ENCODE measurements around the gene FUT8. TPM values are rescaled to one million over a fixed set of nuclear protein-coding genes. Genes with fewer than 3 reads are reported as not detected.
"Not testable (repeated sequence)": the region's sequence is repeated elsewhere in the genome, so short reads cannot be mapped to it uniquely, and the experiment has no call there.

FUT8 gene
- total RNA-seq, 1 donor from 2014 or later: 26.1 TPM

DNA sequence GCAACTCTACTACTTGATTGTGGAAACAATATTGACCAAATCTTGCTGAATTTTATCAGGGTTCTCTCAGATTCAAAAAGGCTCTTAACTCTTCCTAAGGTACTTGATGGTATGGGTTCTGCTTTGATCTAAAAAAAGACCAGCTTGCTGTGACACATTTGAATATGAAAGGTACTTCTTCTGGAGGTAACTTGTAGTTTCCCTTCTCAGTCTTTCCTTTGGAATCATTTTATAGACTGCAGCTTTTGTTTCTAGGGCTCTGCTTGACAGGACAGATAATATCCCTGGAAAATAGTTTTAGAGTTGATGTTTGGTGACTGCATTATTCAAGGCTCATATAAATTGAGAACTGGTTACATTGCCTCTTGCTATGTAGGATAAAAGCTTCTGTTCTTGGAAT lies 251.9 kb downstream of the FUT8 start:
- H3K9me3 ChIP-seq (ENCODE audit: control insufficient read depth in 3 of 3, low read length in 3 of 3): no peaks in the 10 kb centered on the region
- no peaks in the 10 kb centered on the region for H3K4me1 ChIP-seq (ENCODE audit: control insufficient read depth in 3 of 3, insufficient read depth in 3 of 3, low read length in 3 of 3)
- H3K27ac ChIP-seq (ENCODE audit: low read depth, low read length): no peak overlapping the region
- H3K27me3 ChIP-seq (ENCODE audit: control insufficient read depth in 3 of 3, insufficient read depth in 3 of 3, low read length in 3 of 3): no peaks in the 10 kb centered on the region
- no peak overlapping the region for H3K9ac ChIP-seq (ENCODE audit: low read depth in 1 of 3, low read length in 3 of 3)
- H3K36me3 ChIP-seq (ENCODE audit: control insufficient read depth in 3 of 3, insufficient read depth in 3 of 3, low read length in 3 of 3): peaks cover 0 to 4% (median 3%) of the 10 kb centered on the region in 3 donors
- H3K4me3 ChIP-seq (ENCODE audit: low read length in 3 of 3): no peak overlapping the region

DNA sequence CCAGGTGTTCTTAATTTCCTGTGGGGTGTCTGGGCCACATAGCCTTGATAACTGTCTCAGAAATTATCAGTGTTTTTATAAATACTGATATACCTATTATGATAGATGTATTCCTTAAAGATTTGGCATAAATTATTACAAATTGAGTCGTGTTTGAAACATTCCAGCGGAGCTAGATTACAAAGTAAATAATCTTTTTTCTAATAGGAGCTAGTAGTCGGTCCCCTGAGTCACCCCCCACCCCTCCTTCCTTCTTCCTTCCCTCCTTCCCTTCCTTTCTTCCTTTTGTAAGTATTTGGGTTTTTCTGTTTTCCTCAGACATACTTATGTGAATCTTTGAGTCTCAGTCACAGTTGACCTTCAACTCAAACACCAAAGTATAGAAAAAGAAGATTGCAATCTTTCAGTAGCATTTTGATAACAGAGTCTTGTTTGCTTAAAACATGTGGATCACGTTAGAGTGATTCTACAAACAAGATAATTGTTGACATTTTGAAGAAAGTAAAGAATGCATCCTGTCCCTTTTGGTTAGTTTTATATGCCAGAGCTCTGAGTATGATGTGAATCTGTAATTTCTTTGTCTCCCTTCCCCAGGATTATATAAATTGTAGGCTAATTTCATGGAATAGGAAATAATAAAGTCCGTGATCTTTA lies 264.0 kb downstream of the FUT8 start:
- Histone ChIP-seq H3K4me3 (ENCODE audit: low read length in 3 of 3) (no peak overlapping the region), H3K4me1 (ENCODE audit: control insufficient read depth in 3 of 3, insufficient read depth in 3 of 3, low read length in 3 of 3) (no peaks in the 10 kb centered on the region), H3K36me3 (ENCODE audit: control insufficient read depth in 3 of 3, insufficient read depth in 3 of 3, low read length in 3 of 3) (no peaks in the 10 kb centered on the region), H3K27me3 (ENCODE audit: control insufficient read depth in 3 of 3, insufficient read depth in 3 of 3, low read length in 3 of 3) (no peaks in the 10 kb centered on the region), H3K9me3 (ENCODE audit: control insufficient read depth in 3 of 3, low read length in 3 of 3) (no peaks in the 10 kb centered on the region), H3K9ac (ENCODE audit: low read depth in 1 of 3, low read length in 3 of 3) (no peak overlapping the region), H3K27ac (ENCODE audit: low read depth, low read length) (no peak overlapping the region)

DNA sequence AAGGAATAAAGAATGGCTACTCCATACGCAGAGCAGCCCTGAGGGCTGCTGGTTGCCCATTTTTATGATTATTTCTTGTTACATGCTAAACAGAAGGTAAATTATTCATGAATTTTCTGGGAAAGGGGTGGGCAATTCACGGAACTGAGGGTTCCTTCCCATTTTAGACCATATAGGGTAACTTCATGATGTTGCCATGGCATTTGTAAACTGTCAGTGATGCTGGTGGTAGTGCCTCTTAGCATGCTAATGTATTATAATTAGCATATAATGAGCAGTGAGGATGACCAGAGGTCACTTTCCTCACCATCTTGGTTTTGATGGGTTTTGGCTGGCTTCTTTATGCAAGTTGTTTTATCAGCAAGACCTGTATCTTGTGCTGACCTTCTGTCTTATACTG lies 273.0 kb downstream of the FUT8 start:
- Histone ChIP-seq H3K4me3 (ENCODE audit: low read length in 3 of 3) (no peak overlapping the region), H3K27ac (ENCODE audit: low read depth, low read length) (no peak overlapping the region), H3K9ac (ENCODE audit: low read depth in 1 of 3, low read length in 3 of 3) (no peak overlapping the region), H3K9me3 (ENCODE audit: control insufficient read depth in 3 of 3, low read length in 3 of 3) (no peaks in the 10 kb centered on the region), H3K36me3 (ENCODE audit: control insufficient read depth in 3 of 3, insufficient read depth in 3 of 3, low read length in 3 of 3) (no peaks in the 10 kb centered on the region), H3K4me1 (ENCODE audit: control insufficient read depth in 3 of 3, insufficient read depth in 3 of 3, low read length in 3 of 3) (no peaks in the 10 kb centered on the region), H3K27me3 (ENCODE audit: control insufficient read depth in 3 of 3, insufficient read depth in 3 of 3, low read length in 3 of 3) (no peaks in the 10 kb centered on the region)

DNA sequence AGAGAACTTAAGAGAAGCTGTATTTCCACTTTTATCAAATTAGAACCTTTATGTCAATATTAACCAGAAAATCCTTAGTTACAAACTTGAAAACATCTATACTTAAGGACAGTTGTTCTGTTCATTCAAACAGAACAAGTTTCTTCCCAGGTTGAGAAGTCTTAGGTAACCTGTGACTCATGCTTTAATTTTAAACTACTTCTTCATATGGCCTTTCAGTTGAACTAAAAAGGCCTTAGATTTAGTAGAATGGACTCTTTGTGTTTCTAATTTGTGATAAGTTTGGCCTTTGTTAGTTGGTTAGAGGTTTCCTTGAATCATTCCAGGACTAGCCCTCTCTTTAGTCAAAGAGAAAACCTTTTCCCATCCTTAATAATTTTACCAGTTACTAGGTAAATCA lies 274.2 kb downstream of the FUT8 start:
- no peak overlapping the region for H3K27ac ChIP-seq (ENCODE audit: low read depth, low read length)
- H3K36me3 ChIP-seq (ENCODE audit: control insufficient read depth in 3 of 3, insufficient read depth in 3 of 3, low read length in 3 of 3): no peaks in the 10 kb centered on the region
- H3K9ac ChIP-seq (ENCODE audit: low read depth in 1 of 3, low read length in 3 of 3): no peak overlapping the region
- H3K4me3 ChIP-seq (ENCODE audit: low read length in 3 of 3): no peak overlapping the region
- no peaks in the 10 kb centered on the region for H3K9me3 ChIP-seq (ENCODE audit: control insufficient read depth in 3 of 3, low read length in 3 of 3)
- H3K27me3 ChIP-seq (ENCODE audit: control insufficient read depth in 3 of 3, insufficient read depth in 3 of 3, low read length in 3 of 3): no peaks in the 10 kb centered on the region
- H3K4me1 ChIP-seq (ENCODE audit: control insufficient read depth in 3 of 3, insufficient read depth in 3 of 3, low read length in 3 of 3): no peaks in the 10 kb centered on the region

DNA sequence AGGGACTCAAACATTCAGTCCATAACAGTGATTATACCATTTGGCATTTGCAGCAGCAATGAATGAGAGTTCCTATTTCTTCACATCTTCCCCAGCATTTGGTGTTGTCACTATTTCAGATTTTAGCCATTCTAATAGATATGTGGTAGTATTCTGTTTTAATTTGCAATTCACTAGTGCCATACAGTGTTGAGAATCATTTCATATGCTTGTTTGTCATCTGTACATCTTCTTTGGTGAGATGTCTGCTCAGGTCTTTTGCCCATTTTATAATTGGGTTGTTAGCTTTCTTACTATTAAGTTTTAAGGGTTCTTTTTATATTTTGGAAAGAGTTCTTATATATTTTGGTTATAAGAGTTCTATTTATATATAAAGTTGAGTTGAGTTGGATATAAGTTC lies 276.5 kb downstream of the FUT8 start:
- Histone ChIP-seq H3K27me3 (ENCODE audit: control insufficient read depth in 3 of 3, insufficient read depth in 3 of 3, low read length in 3 of 3) (no peaks in the 10 kb centered on the region), H3K4me3 (ENCODE audit: low read length in 3 of 3) (no peak overlapping the region), H3K4me1 (ENCODE audit: control insufficient read depth in 3 of 3, insufficient read depth in 3 of 3, low read length in 3 of 3) (no peaks in the 10 kb centered on the region), H3K9me3 (ENCODE audit: control insufficient read depth in 3 of 3, low read length in 3 of 3) (no peaks in the 10 kb centered on the region), H3K9ac (ENCODE audit: low read depth in 1 of 3, low read length in 3 of 3) (no peak overlapping the region), H3K27ac (ENCODE audit: low read depth, low read length) (no peak overlapping the region), H3K36me3 (ENCODE audit: control insufficient read depth in 3 of 3, insufficient read depth in 3 of 3, low read length in 3 of 3) (no peaks in the 10 kb centered on the region)

DNA sequence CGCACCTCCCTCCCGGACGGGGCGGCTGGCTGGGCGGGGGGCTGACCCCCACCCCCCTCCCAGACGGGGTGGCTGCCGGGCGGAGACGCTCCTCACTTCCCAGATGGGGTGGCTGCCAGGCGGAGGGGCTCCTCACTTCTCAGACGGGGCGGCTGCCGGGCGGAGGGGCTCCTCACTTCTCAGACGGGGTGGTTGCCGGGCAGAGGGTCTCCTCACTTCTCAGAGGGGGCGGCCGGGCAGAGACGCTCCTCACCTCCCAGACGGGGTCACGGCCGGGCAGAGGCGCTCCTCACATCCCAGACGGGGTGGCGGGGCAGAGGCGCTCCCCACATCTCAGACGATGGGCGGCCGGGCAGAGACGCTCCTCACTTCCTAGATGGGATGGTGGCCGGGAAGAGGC lies 280.0 kb downstream of the FUT8 start:
- not testable (repeated sequence) for H3K36me3 ChIP-seq (ENCODE audit: control insufficient read depth in 3 of 3, insufficient read depth in 3 of 3, low read length in 3 of 3); H3K27ac ChIP-seq (ENCODE audit: low read depth, low read length); H3K4me1 ChIP-seq (ENCODE audit: control insufficient read depth in 3 of 3, insufficient read depth in 3 of 3, low read length in 3 of 3); H3K9me3 ChIP-seq (ENCODE audit: control insufficient read depth in 3 of 3, low read length in 3 of 3); H3K4me3 ChIP-seq (ENCODE audit: low read length in 3 of 3); H3K9ac ChIP-seq (ENCODE audit: low read depth in 1 of 3, low read length in 3 of 3); H3K27me3 ChIP-seq (ENCODE audit: control insufficient read depth in 3 of 3, insufficient read depth in 3 of 3, low read length in 3 of 3)

DNA sequence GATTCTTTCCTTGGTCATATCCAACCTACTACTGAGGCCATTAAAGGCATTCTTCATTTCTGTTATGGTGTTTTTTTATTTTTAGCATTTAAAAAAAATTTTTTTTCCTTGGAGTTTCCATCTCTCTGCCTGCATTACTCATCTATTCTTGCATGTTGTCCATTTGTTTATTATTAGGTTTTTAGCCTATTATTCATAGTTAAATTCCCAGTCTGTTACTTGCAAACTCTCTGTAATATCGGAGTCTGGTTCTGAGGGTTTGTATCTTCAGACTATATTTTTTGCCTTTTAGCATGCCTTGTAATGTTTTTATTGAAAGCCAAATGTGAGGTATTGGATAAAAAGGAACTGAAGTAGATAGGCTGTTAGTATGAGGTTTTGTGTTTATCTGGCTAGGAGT lies 284.3 kb downstream of the FUT8 start:
- Histone ChIP-seq H3K4me3 (ENCODE audit: low read length in 3 of 3) (no peak overlapping the region), H3K9ac (ENCODE audit: low read depth in 1 of 3, low read length in 3 of 3) (no peak overlapping the region), H3K36me3 (ENCODE audit: control insufficient read depth in 3 of 3, insufficient read depth in 3 of 3, low read length in 3 of 3) (no peaks in the 10 kb centered on the region), H3K27ac (ENCODE audit: low read depth, low read length) (no peak overlapping the region), H3K27me3 (ENCODE audit: control insufficient read depth in 3 of 3, insufficient read depth in 3 of 3, low read length in 3 of 3) (no peaks in the 10 kb centered on the region), H3K9me3 (ENCODE audit: control insufficient read depth in 3 of 3, low read length in 3 of 3) (no peaks in the 10 kb centered on the region), H3K4me1 (ENCODE audit: control insufficient read depth in 3 of 3, insufficient read depth in 3 of 3, low read length in 3 of 3) (no peaks in the 10 kb centered on the region)

DNA sequence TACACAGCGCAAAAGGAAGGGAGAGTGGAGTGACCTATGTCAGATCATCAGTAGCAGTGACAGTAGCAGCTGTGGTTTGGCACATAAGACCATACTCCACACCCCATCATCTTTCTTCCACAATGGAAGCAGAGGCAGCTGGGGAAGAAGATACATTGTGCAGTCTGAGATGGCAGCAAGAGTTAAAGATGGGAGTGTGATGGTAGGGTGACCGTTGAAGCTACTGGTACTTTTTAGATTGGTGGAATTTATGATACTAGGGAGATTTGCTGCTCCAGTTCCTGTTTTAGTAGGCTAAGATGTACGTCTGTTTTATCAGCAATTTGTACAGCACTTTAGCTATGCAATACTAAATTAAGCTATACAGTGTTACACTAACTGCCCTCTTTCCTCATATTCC lies 291.0 kb downstream of the FUT8 start:
- no peaks in the 10 kb centered on the region for H3K9me3 ChIP-seq (ENCODE audit: control insufficient read depth in 3 of 3, low read length in 3 of 3)
- H3K9ac ChIP-seq (ENCODE audit: low read depth in 1 of 3, low read length in 3 of 3): no peak overlapping the region
- H3K4me3 ChIP-seq (ENCODE audit: low read length in 3 of 3): no peak overlapping the region
- no peaks in the 10 kb centered on the region for H3K4me1 ChIP-seq (ENCODE audit: control insufficient read depth in 3 of 3, insufficient read depth in 3 of 3, low read length in 3 of 3)
- no peaks in the 10 kb centered on the region for H3K36me3 ChIP-seq (ENCODE audit: control insufficient read depth in 3 of 3, insufficient read depth in 3 of 3, low read length in 3 of 3)
- no peaks in the 10 kb centered on the region for H3K27me3 ChIP-seq (ENCODE audit: control insufficient read depth in 3 of 3, insufficient read depth in 3 of 3, low read length in 3 of 3)
- H3K27ac ChIP-seq (ENCODE audit: low read depth, low read length): no peak overlapping the region

DNA sequence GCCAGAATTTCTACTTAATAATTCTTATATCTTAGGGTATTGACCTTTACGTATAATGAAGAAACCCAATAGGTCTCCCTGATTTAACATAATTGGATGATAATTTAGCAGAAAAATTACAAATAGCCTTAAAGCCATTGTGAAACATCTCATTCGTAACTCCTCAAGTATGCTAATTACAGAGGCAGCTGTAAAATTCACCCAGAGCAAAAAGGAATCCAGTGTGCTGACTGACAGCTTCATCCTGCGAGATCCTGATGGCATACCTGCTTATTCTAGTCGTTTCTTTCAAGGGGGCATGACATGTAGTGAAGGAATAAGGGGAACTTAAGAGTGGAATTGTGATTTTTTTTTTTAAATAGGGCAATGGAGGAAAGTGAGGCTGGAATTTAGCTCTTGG lies 291.5 kb downstream of the FUT8 start:
- no peak overlapping the region for H3K4me3 ChIP-seq (ENCODE audit: low read length in 3 of 3)
- H3K9me3 ChIP-seq (ENCODE audit: control insufficient read depth in 3 of 3, low read length in 3 of 3): no peaks in the 10 kb centered on the region
- H3K9ac ChIP-seq (ENCODE audit: low read depth in 1 of 3, low read length in 3 of 3): no peak overlapping the region
- no peak overlapping the region for H3K27ac ChIP-seq (ENCODE audit: low read depth, low read length)
- no peaks in the 10 kb centered on the region for H3K4me1 ChIP-seq (ENCODE audit: control insufficient read depth in 3 of 3, insufficient read depth in 3 of 3, low read length in 3 of 3)
- H3K36me3 ChIP-seq (ENCODE audit: control insufficient read depth in 3 of 3, insufficient read depth in 3 of 3, low read length in 3 of 3): no peaks in the 10 kb centered on the region
- H3K27me3 ChIP-seq (ENCODE audit: control insufficient read depth in 3 of 3, insufficient read depth in 3 of 3, low read length in 3 of 3): no peaks in the 10 kb centered on the region

DNA sequence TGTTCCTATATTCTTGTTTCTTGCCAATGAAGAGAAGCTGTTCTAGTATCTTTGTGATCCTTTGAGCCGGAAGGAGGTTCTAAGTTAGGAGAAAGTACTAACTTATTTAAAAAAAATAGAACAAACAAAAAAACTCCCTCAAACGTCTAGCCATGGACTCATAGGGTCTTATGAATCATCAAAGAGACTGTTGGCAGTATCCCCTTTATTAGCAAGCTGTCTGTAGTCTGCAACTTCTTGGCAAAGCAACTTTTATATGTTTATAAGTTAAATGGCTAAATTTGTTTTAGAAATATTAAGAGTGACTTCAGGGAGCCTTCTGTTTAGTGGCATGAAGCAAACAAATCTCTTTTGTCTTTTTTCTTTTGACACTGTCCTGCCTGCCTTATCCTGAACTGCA lies 291.9 kb downstream of the FUT8 start:
- no peaks in the 10 kb centered on the region for H3K4me1 ChIP-seq (ENCODE audit: control insufficient read depth in 3 of 3, insufficient read depth in 3 of 3, low read length in 3 of 3)
- no peak overlapping the region for H3K27ac ChIP-seq (ENCODE audit: low read depth, low read length)
- no peaks in the 10 kb centered on the region for H3K27me3 ChIP-seq (ENCODE audit: control insufficient read depth in 3 of 3, insufficient read depth in 3 of 3, low read length in 3 of 3)
- H3K9me3 ChIP-seq (ENCODE audit: control insufficient read depth in 3 of 3, low read length in 3 of 3): no peaks in the 10 kb centered on the region
- H3K4me3 ChIP-seq (ENCODE audit: low read length in 3 of 3): no peak overlapping the region
- no peaks in the 10 kb centered on the region for H3K36me3 ChIP-seq (ENCODE audit: control insufficient read depth in 3 of 3, insufficient read depth in 3 of 3, low read length in 3 of 3)
- no peak overlapping the region for H3K9ac ChIP-seq (ENCODE audit: low read depth in 1 of 3, low read length in 3 of 3)

DNA sequence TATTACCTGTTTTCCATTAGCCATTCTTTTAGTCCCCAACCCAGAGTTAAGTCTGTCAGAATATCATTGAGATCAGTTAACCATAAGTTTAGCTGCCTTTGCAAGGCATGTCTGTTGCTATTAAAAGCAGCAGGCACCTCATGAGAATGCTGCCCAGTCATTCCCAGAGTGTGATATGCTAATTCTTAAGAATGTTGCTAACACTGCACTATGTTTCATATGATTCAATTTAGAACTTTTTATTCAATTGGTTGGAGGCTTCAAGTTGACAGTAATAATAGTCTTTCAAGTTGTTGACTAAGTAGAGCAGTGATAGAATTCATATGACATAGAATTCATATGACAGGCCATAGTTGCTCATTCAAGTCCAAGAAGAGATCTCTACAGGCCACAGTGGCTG lies 292.3 kb downstream of the FUT8 start:
- no peaks in the 10 kb centered on the region for H3K9me3 ChIP-seq (ENCODE audit: control insufficient read depth in 3 of 3, low read length in 3 of 3)
- no peak overlapping the region for H3K9ac ChIP-seq (ENCODE audit: low read depth in 1 of 3, low read length in 3 of 3)
- no peaks in the 10 kb centered on the region for H3K27me3 ChIP-seq (ENCODE audit: control insufficient read depth in 3 of 3, insufficient read depth in 3 of 3, low read length in 3 of 3)
- H3K4me1 ChIP-seq (ENCODE audit: control insufficient read depth in 3 of 3, insufficient read depth in 3 of 3, low read length in 3 of 3): no peaks in the 10 kb centered on the region
- H3K4me3 ChIP-seq (ENCODE audit: low read length in 3 of 3): no peak overlapping the region
- H3K27ac ChIP-seq (ENCODE audit: low read depth, low read length): no peak overlapping the region
- H3K36me3 ChIP-seq (ENCODE audit: control insufficient read depth in 3 of 3, insufficient read depth in 3 of 3, low read length in 3 of 3): no peaks in the 10 kb centered on the region
